Common myeloid progenitor, CD34-positive (primary cell): ENCODE data around the gene PTPRA.

Experiments used
- CTCF ChIA-PET: fragments of 350-600 bp; sonication (Branson Sonifier 250); formaldehyde crosslinking; loops from one replicate; lab custom pipeline; 2021; ENCODE audit warnings: antibody characterized with exemption; lab: Charles Lee
- POLR2A ChIA-PET: fragments of 350-600 bp; sonication (Branson Sonifier 250); formaldehyde crosslinking; loops from one replicate; lab custom pipeline; 2021; ENCODE audit warnings: antibody characterized with exemption; lab: Charles Lee
- DNase-seq, 3 donors: peaks; one replicate each; pipeline versions ENCODE4 v3.0.0 to v3.0.0-alpha.2; 2013
- H3K27ac ChIP-seq, 2 experiments: 1 replicate in 1 of 2; 2 replicates in 1 of 2; pipeline ENCODE4 v1.7.0; 2013; ENCODE audit warnings: inconsistent platforms in 2 of 2, low read length in 2 of 2, mild to moderate bottlenecking in 2 of 2, low read depth in 1 of 2, moderate library complexity in 1 of 2; ENCODE audit not compliant: severe bottlenecking in 2 of 2, insufficient read depth in 1 of 2, poor library complexity in 1 of 2
- H3K27me3 ChIP-seq, 5 experiments: replicated peaks in 2 of 5; 1 replicate in 3 of 5; 2 replicates in 2 of 5; pipeline versions ENCODE4 v1.6.1 to v1.7.0; 2013; ENCODE audit warnings: low read length in 4 of 5, mild to moderate bottlenecking in 2 of 5, moderate library complexity in 2 of 5, inconsistent platforms in 1 of 5; ENCODE audit not compliant: insufficient read depth in 5 of 5, control insufficient read depth in 4 of 5
- H3K36me3 ChIP-seq, 4 experiments: 1 replicate in 2 of 4; 2 replicates in 2 of 4; pipeline versions ENCODE4 v1.6.1 to v1.7.0; 2013; ENCODE audit warnings: low read length in 3 of 4, control low read depth in 1 of 4, mild to moderate bottlenecking in 1 of 4; ENCODE audit not compliant: control insufficient read depth in 4 of 4, insufficient read depth in 4 of 4
- H3K4me1 ChIP-seq, 4 experiments: 1 replicate in 3 of 4; 2 replicates in 1 of 4; pipeline versions ENCODE4 v1.6.1 to v1.7.1; 2013; ENCODE audit warnings: low read length in 3 of 4, mild to moderate bottlenecking in 3 of 4, control low read depth in 1 of 4, inconsistent platforms in 1 of 4, moderate library complexity in 1 of 4; ENCODE audit not compliant: control insufficient read depth in 4 of 4, insufficient read depth in 4 of 4; ENCODE audit errors: control extremely low read depth in 1 of 4
- H3K4me3 ChIP-seq, 7 experiments: 1 replicate in 4 of 7; 2 replicates in 3 of 7; pipeline versions ENCODE4 v1.5.1 to v1.7.0; 2013; ENCODE audit warnings: mild to moderate bottlenecking in 7 of 7, low read length in 6 of 7, moderate library complexity in 6 of 7, inconsistent platforms in 2 of 7, low read depth in 2 of 7, control low read depth in 1 of 7; ENCODE audit not compliant: insufficient read depth in 4 of 7, control insufficient read depth in 1 of 7; ENCODE audit errors: extremely low read depth in 1 of 7
- H3K9me3 ChIP-seq, 5 experiments: 1 replicate in 4 of 5; 2 replicates in 1 of 5; pipeline versions ENCODE4 v1.6.1 to v1.7.1; 2013; ENCODE audit warnings: low read length in 4 of 5, mild to moderate bottlenecking in 2 of 5, inconsistent platforms in 1 of 5, low read depth in 1 of 5, moderate library complexity in 1 of 5; ENCODE audit not compliant: control insufficient read depth in 4 of 5, insufficient read depth in 2 of 5; ENCODE audit errors: control extremely low read depth in 1 of 5
- WGBS: methylation state at CpG from one replicate; pipeline ENCODE4 v1.1.5; 2013; ENCODE audit not compliant: insufficient coverage; 5-methylcytosine and 5-hydroxymethylcytosine counted together

The PTPRA gene

DNA sequence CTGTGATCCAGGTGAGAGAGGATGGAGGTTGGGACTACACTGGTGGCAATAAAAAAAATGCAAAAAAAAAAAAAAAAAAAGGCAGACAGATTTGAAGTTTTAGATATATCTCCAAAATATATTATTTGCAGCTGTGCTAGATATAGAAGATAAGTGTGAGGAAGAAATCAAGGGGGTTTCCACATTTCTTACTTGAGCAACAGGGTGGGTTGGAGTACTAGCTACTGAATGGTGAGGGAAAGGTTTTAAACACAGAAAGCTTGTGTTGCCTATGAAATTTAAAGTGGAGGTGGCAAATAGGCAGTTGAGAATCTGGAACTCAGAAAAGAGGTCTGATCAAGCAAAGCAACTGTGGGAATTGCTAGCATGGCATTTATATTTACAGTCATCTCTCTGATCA, 110.2 kb downstream of the PTPRA start:
- POLR2A ChIA-PET: no interaction called here
- H3K36me3 ChIP-seq: peaks cover 4 to 34% (median 22%) of the 10 kb centered on the region in 4 experiments
- H3K27me3 ChIP-seq: no peaks in the 10 kb centered on the region
- CTCF ChIA-PET: interaction anchor here (0.9 to 1.8 kb wide), 3 partner anchors 12 to 119 kb away, joined by 3 to 7 read pairs (median 3); no protein-coding TSS in a partner anchor
- peak in 1 of 3 donors; percentile 2 for DNase-seq
- no peaks in the 10 kb centered on the region for H3K4me1 ChIP-seq
- no peak overlapping the region for H3K27ac ChIP-seq
- no peak overlapping the region for H3K4me3 ChIP-seq
- H3K9me3 ChIP-seq: no peaks in the 10 kb centered on the region

GRCh38 chr20:2984028-2984501, 110.8 kb downstream of the PTPRA start:
- Histone ChIP-seq H3K27ac (no peak overlapping the region), H3K4me1 (no peaks in the 10 kb centered on the region), H3K36me3 (peaks cover 4 to 40% (median 26%) of the 10 kb centered on the region in 4 experiments), H3K27me3 (no peaks in the 10 kb centered on the region), H3K9me3 (no peaks in the 10 kb centered on the region), H3K4me3 (no peak overlapping the region)
- no peak for DNase-seq
- WGBS: 86% methylated on average over 4 of the region's 4 CpGs
- ChIA-PET POLR2A (no interaction called here), CTCF (interaction anchor here (0.9 to 1.8 kb wide), 2 partner anchors 12 to 119 kb away, joined by 3 to 7 read pairs; no protein-coding TSS in a partner anchor)

DNA sequence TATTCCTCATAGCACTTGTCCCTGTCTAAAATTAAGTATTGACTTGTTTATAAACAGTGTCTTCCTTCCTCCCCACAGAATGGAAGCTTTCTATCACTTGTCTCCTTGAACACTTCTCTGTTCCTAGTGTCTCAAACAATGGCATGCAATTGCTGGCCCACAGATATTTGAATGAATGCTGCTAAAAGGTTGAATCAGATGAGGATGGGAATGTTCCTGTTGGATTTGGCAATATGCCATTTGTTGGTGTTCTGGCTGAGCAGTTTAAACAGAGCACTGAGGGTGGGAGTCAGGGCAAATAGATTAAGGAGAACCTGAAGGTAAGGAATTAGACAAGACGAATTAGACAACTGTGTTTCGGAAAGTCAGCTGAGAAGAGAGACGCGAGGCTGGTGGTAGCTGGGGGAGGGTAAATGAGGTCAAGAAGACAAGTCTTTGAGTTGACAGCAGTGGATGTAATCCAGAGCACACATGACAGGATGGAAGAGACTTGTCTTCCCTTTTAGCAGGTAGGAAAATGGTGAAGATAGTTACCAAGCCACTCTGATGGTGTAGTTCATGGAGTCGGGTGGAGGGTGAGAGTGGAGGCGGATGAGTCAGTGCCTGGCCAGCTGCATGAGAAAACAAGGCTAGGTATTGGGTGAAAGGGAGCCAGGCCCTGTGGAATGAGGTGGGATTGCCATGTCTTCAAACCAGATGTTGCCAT, 111.8 kb downstream of the PTPRA start:
- DNase-seq: no peak
- H3K4me3 ChIP-seq: no peak overlapping the region
- no peaks in the 10 kb centered on the region for H3K27me3 ChIP-seq
- H3K36me3 ChIP-seq: peaks cover 5 to 48% (median 31%) of the 10 kb centered on the region in 4 experiments
- WGBS: 97% methylated on average over 6 of the region's 6 CpGs
- CTCF ChIA-PET: interaction anchor here (2.4 kb wide), 1 partner anchor 67 kb away, joined by 8 read pairs; no protein-coding TSS in a partner anchor
- POLR2A ChIA-PET: no interaction called here
- H3K4me1 ChIP-seq: no peaks in the 10 kb centered on the region
- no peaks in the 10 kb centered on the region for H3K9me3 ChIP-seq
- no peak overlapping the region for H3K27ac ChIP-seq

DNA sequence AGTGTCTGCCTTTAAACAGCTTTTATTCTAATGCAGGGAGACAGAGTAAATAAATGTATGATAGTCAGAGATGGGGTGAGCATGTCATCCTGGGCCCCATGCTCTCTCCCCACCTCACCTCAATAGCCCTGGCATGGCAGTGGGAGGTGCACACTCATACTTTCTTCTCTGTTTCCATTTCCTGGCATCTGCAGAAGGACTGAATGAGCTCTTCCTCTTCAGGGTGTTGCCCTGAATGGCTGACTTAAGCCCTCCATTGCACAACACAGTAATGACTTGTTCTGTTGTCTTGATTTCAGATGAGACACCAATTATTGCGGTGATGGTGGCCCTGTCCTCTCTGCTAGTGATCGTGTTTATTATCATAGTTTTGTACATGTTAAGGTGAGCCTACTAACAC, 113.2 kb downstream of the PTPRA start:
- WGBS: no CpG with 5 or more reads among the region's 2 CpGs

DNA sequence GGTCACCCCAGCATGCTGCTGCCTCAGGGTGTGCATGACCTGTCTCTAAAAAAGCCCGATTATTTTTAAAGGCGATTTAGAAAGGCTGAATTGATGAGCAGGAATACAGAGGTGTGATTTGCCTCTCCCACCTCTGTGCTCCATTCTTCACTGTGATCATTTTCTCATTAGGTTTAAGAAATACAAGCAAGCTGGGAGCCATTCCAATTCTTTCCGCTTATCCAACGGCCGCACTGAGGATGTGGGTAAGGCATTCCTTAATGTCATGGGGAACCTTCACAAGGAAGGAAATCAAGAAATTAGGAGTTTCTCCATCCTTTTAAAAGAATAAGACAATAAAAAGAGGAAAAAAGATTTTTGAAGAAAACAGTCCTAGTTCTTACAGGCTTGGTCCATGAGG, 114.6 kb downstream of the PTPRA start:
- CTCF ChIA-PET: interaction anchor here (0.6 to 2.2 kb wide), 3 partner anchors 13 to 123 kb away, joined by 3 to 8 read pairs (median 4); no protein-coding TSS in a partner anchor
- POLR2A ChIA-PET: no interaction called here
- Histone ChIP-seq H3K27me3 (no peaks in the 10 kb centered on the region), H3K4me3 (no peak overlapping the region), H3K27ac (no peak overlapping the region), H3K9me3 (no peaks in the 10 kb centered on the region), H3K4me1 (no peaks in the 10 kb centered on the region), H3K36me3 (peaks cover 6 to 69% (median 44%) of the 10 kb centered on the region in 4 experiments)
- DNase-seq: no peak
- WGBS: 100% methylated on average over 2 of the region's 5 CpGs

More for the DNA sequence above, 113.2 kb downstream of the PTPRA start:
- Histone ChIP-seq H3K9me3 (no peaks in the 10 kb centered on the region), H3K4me3 (no peak overlapping the region), H3K27ac (no peak overlapping the region), H3K4me1 (no peaks in the 10 kb centered on the region), H3K27me3 (no peaks in the 10 kb centered on the region), H3K36me3 (peaks cover 5 to 59% (median 37%) of the 10 kb centered on the region in 4 experiments)
- peak in 2 of 3 donors; percentile 19 to 27 for DNase-seq
- POLR2A ChIA-PET: no interaction called here
- CTCF ChIA-PET: interaction anchor here (0.6 to 2.4 kb wide), 5 partner anchors 11 to 120 kb away, joined by 3 to 8 read pairs (median 4); no protein-coding TSS in a partner anchor

GRCh38 chr20:2991532-2991931, 118.3 kb downstream of the PTPRA start:
- no peaks in the 10 kb centered on the region for H3K4me1 ChIP-seq
- CTCF ChIA-PET: interaction anchor here (1.6 kb wide), 1 partner anchor 9 kb away, joined by 4 read pairs; no protein-coding TSS in a partner anchor
- 100% methylated on average over 3 of the region's 5 CpGs for WGBS
- peaks cover 10 to 83% (median 61%) of the 10 kb centered on the region in 4 experiments for H3K36me3 ChIP-seq
- no peaks in the 10 kb centered on the region for H3K27me3 ChIP-seq
- POLR2A ChIA-PET: no interaction called here
- H3K4me3 ChIP-seq: no peak overlapping the region
- no peak for DNase-seq
- H3K27ac ChIP-seq: no peak overlapping the region
- no peaks in the 10 kb centered on the region for H3K9me3 ChIP-seq

GRCh38 chr20:2993250-2993649, 120.0 kb downstream of the PTPRA start:
- Histone ChIP-seq H3K4me3 (no peak overlapping the region), H3K27me3 (no peaks in the 10 kb centered on the region), H3K4me1 (no peaks in the 10 kb centered on the region), H3K9me3 (no peaks in the 10 kb centered on the region), H3K36me3 (peaks cover 10 to 67% (median 45%) of the 10 kb centered on the region in 4 experiments), H3K27ac (no peak overlapping the region)
- CTCF ChIA-PET: no interaction called here
- POLR2A ChIA-PET: no interaction called here
- DNase-seq: no peak
- 100% methylated on average over 1 of the region's 2 CpGs for WGBS
